GM21360 (cell line): ENCODE results near the gene RAD23A.
"Not testable (repeated sequence)": the region's sequence is repeated elsewhere in the genome, so short reads cannot be mapped to it uniquely, and the experiment has no call there.

Experiments
- ATAC-seq: cut with Tn5 transposase; IDR thresholded peaks from one replicate; pipeline ENCODE4 v1.9.1; 2021; ENCODE audit warnings: mild to moderate bottlenecking, moderate library complexity; ENCODE audit not compliant: unreplicated experiment

Gene RAD23A

GRCh38 chr19:12945479-12946091 lies at the start of gene RAD23A:
TSS of gene RAD23A (plus strand) at chr19:12945862. CDS start at chr19:12945949, 87 bp downstream.
- peak; percentile 58 for ATAC-seq

- ATAC-seq = no peak
Measured at GRCh38 chr19:12896460-12896859, 49.2 kb upstream of the RAD23A start.

GRCh38 chr19:12899891-12900518 lies 45.7 kb upstream of the RAD23A start:
- ATAC-seq = no peak

- ATAC-seq = no peak
Measured at GRCh38 chr19:12907166-12907565, 38.5 kb upstream of the RAD23A start.

- no peak for ATAC-seq
Measured at GRCh38 chr19:12912571-12912970, 33.1 kb upstream of the RAD23A start.

GRCh38 chr19:12913011-12913561 lies 32.6 kb upstream of the RAD23A start:
- ATAC-seq = no peak

- no peak for ATAC-seq
Measured at GRCh38 chr19:12913851-12914690, 31.6 kb upstream of the RAD23A start.

GRCh38 chr19:12915860-12916259 lies 29.8 kb upstream of the RAD23A start:
- not testable (repeated sequence) for ATAC-seq

- ATAC-seq = no peak
Measured at GRCh38 chr19:12918253-12918652, 27.4 kb upstream of the RAD23A start.

- no peak for ATAC-seq
Measured at GRCh38 chr19:12921047-12921446, 24.6 kb upstream of the RAD23A start.

- no peak for ATAC-seq
Measured at GRCh38 chr19:12922959-12923358, 22.7 kb upstream of the RAD23A start.

GRCh38 chr19:12924621-12925310 lies 20.9 kb upstream of the RAD23A start:
- no peak for ATAC-seq

GRCh38 chr19:12930002-12930645 lies 15.5 kb upstream of the RAD23A start:
- no peak for ATAC-seq

GRCh38 chr19:12932392-12933286 lies 13.0 kb upstream of the RAD23A start:
- ATAC-seq = no peak

- ATAC-seq = no peak
Measured at GRCh38 chr19:12933287-12934072, 12.2 kb upstream of the RAD23A start, which contains the start of gene FARSA. TSS of gene FARSA (minus strand) at chr19:12933711. CDS start at chr19:12933696, 15 bp downstream.

- no peak for ATAC-seq
Measured at GRCh38 chr19:12935071-12935470, 10.6 kb upstream of the RAD23A start.

GRCh38 chr19:12936582-12936981 lies 9.1 kb upstream of the RAD23A start:
- no peak for ATAC-seq

GRCh38 chr19:12937093-12937926 lies 8.4 kb upstream of the RAD23A start:
- no peak for ATAC-seq
